Measurements from ENCODE around the gene TEAD3. TPM values are rescaled to one million over a fixed set of nuclear protein-coding genes. Genes with fewer than 3 reads are reported as not detected.

The TEAD3 gene
- total RNA-seq, 1 experiment from 2014 or later, result 27.0 TPM

GRCh38 chr6:35429463-35429862 is 67.4 kb downstream of the TEAD3 start:
- no peaks in the 10 kb centered on the region for H3K23me2 ChIP-seq (ENCODE audit: insufficient read length, low read depth, low read length, poor library complexity, severe bottlenecking)
- no peak overlapping the region for H2BK12ac ChIP-seq (ENCODE audit: insufficient read length, low read depth, low read length)
- no peak overlapping the region for H3K4ac ChIP-seq (ENCODE audit: low read depth, low read length)
- Mint-ChIP-seq H3K27ac (no peak overlapping the region), H3K27me3 (ENCODE audit: low read depth) (no peaks in the 10 kb centered on the region; the same call in 1 of the 2 replicates), H3K36me3 (ENCODE audit: insufficient read depth in 1 of 3, low read depth in 3 of 3) (peaks cover 16 to 29% (median 22%) of the 10 kb centered on the region in 3 experiments), H3K4me3 (no peak overlapping the region), H3K4me1 (peaks cover 21 to 41% of the 10 kb centered on the region in 2 experiments), H3K9me3 (peaks cover 8 to 11% of the 10 kb centered on the region in 2 experiments; a peak in 4 of 5 replicates)
- no peak overlapping the region for H2BK20ac ChIP-seq (ENCODE audit: low read depth, low read length, poor library complexity, severe bottlenecking)
- no peaks in the 10 kb centered on the region for H3K27me3 ChIP-seq (ENCODE audit: insufficient read depth, low read length)
- no peak overlapping the region for H3K27ac ChIP-seq (ENCODE audit: insufficient read length, low read depth, low read length)
- no peak overlapping the region for H3K9ac ChIP-seq (ENCODE audit: extremely low read depth, insufficient read length, low read length)
- DNase-seq, result no peak
- no peak overlapping the region for H2BK120ac ChIP-seq (ENCODE audit: low read depth, low read length, poor library complexity, severe bottlenecking)
- no peak overlapping the region for H3K56ac ChIP-seq (ENCODE audit: insufficient read length, low read depth, low read length)
- H3K23ac ChIP-seq (ENCODE audit: insufficient read length, low read depth, low read length), result no peak overlapping the region
- H4K20me1 ChIP-seq (ENCODE audit: control insufficient read depth, insufficient read depth, insufficient read length), result no peaks in the 10 kb centered on the region
- H4K8ac ChIP-seq (replicated peaks; ENCODE audit: insufficient read length, low read depth, low read length), result no peak overlapping the region
- H3T11ph ChIP-seq (ENCODE audit: low read length), result no peak overlapping the region
- no peak overlapping the region for H3K14ac ChIP-seq (ENCODE audit: insufficient read depth, low read length)
- no peak overlapping the region for H2AFZ ChIP-seq (ENCODE audit: low read length)
- no peak overlapping the region for H3K18ac ChIP-seq (ENCODE audit: insufficient read length, low read depth, low read length)
- no peaks in the 10 kb centered on the region for H3K79me2 ChIP-seq (ENCODE audit: insufficient read depth, low read length)
- no peak overlapping the region for H2BK15ac ChIP-seq (ENCODE audit: low read depth, low read length)
- no peak for TF ChIP-seq CTCF (conservative IDR thresholded peaks at IDR 0.05)
- H4K91ac ChIP-seq (ENCODE audit: insufficient read length, low read depth, low read length), result no peak overlapping the region
- peaks cover 5% of the 10 kb centered on the region for H3K9me3 ChIP-seq (ENCODE audit: control insufficient read depth, low read depth, low read length)
- H3K79me1 ChIP-seq (ENCODE audit: insufficient read depth, low read depth, low read length, poor library complexity, severe bottlenecking), result no peaks in the 10 kb centered on the region
- no peak overlapping the region for H3K4me2 ChIP-seq (ENCODE audit: insufficient read depth, insufficient read length, low read length)
- H3K4me1 ChIP-seq (ENCODE audit: insufficient read depth, low read length), result peaks cover 8% of the 10 kb centered on the region; the same call in 1 of the 2 replicates
- no peak overlapping the region for H4K5ac ChIP-seq (ENCODE audit: insufficient read length, low read depth, low read length)
- no CpG with 5 or more reads among the region's 2 CpGs for WGBS (ENCODE audit: extremely low coverage, insufficient read length, low lambda C conversion rate)
- no peak overlapping the region for H2AK5ac ChIP-seq (ENCODE audit: insufficient read length, low read length)
- no peak overlapping the region for H2BK5ac ChIP-seq (ENCODE audit: insufficient read length, low read length)
